GM19238 (cell line): Measurements from ENCODE around the gene SMG1.
"Not testable (repeated sequence)": the region's sequence is repeated elsewhere in the genome, so short reads cannot be mapped to it uniquely, and the experiment has no call there.

ENCODE experiments used
- DNase-seq: peaks from one replicate; pipeline ENCODE4 v3.0.0; 2011; ENCODE audit warnings: low spot score; ENCODE audit not compliant: insufficient read length

SMG1 gene

GRCh38 chr16:18762713-18763112, 163.5 kb downstream of the SMG1 start:
- not testable (repeated sequence) for DNase-seq

- not testable (repeated sequence) for DNase-seq
These were observed 166.3 kb downstream of the SMG1 start for GRCh38 chr16:18759598-18760520.

- not testable (repeated sequence) for DNase-seq
These were observed 168.1 kb downstream of the SMG1 start for GRCh38 chr16:18757960-18758660.

- not testable (repeated sequence) for DNase-seq
These were observed 169.6 kb downstream of the SMG1 start for GRCh38 chr16:18756639-18757038.
